Effector CD4-positive, alpha-beta T cell (primary cell): ENCODE results near the gene ABCC10.
"Not testable (repeated sequence)": the region's sequence is repeated elsewhere in the genome, so short reads cannot be mapped to it uniquely, and the experiment has no call there.

Source experiments
- DNase-seq: peaks from one replicate; pipeline ENCODE4 v3.0.0-alpha.2; 2020

The ABCC10 gene

GRCh38 chr6:43445576-43445975, 18.2 kb downstream of the ABCC10 start:
- DNase-seq, result no peak

DNA sequence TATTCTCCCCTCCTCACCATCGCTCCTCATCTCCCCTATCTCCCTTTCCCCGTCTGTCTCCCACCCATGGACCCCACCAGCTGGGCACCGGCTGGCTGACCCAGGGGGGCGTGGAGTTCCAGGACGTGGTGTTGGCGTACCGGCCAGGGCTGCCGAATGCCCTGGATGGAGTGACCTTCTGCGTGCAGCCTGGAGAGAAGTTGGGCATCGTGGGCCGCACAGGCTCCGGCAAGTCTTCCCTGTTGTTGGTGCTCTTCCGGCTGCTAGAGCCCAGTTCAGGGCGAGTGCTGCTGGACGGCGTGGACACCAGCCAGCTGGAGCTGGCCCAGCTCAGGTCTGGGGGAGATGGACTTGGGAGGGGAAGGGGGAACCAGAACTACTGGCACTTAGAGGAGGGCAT, 20.3 kb downstream of the ABCC10 start:
- DNase-seq, result no peak

DNA sequence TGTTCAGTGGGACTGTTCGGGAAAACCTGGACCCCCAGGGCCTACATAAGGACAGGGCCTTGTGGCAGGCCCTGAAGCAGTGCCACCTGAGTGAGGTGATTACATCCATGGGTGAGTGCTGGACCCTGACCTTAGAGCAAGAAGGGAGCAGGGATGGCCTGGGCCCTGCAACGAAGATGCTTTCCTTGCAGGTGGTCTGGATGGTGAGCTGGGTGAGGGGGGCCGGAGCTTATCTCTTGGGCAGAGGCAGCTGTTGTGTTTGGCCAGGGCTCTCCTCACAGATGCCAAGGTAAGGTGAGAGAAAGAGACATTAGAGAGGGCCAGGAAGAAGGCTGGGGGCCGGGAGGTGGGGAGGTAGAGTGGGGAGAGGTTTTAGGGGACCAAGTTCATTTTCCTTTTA, 21.6 kb downstream of the ABCC10 start:
- no peak for DNase-seq

GRCh38 chr6:43450699-43451131, 23.4 kb downstream of the ABCC10 start:
- DNase-seq, result no peak

GRCh38 chr6:43451348-43451747, 24.0 kb downstream of the ABCC10 start:
- no peak for DNase-seq

- DNase-seq, result no peak
These were observed 24.6 kb downstream of the ABCC10 start for GRCh38 chr6:43451939-43452338.

DNA sequence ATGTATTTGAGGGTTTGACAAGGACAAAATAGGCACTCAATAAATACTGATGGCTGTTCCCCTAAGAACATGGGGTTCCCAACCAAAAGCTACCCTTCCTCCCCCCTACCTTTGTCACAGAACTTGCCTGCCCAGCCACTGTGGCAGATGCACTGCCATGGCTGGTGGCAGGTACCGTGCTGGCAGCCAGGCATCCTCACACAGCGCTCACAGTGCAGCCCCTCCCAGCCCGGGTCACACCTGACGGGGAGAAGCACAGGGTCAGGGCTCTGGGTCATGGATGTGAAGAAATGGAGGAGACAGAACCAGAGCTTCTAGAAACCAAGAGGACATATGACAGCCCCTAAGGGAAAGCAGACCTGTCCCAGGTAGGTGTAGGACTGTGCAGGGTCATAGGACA, 25.6 kb downstream of the ABCC10 start:
- no peak for DNase-seq

DNA sequence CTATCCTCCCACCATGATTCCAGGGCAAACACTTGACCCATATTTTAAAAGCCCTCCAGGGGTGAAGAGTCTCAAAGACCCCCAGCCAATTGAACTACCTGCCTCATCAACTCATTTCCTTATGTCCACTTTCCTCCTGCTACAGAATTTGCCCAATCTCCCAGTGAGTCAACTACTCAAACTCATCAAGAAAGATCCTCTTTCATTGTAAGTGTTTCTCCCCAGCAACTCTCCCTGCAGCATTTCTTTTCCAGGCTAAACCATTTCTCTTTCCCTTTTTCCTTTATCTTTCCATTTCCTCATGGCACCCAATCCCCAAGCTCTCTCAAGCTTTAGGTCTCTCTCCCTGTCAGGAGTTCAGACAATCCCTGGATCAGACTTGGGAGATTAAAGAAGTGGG, 26.5 kb downstream of the ABCC10 start:
- no peak for DNase-seq

DNA sequence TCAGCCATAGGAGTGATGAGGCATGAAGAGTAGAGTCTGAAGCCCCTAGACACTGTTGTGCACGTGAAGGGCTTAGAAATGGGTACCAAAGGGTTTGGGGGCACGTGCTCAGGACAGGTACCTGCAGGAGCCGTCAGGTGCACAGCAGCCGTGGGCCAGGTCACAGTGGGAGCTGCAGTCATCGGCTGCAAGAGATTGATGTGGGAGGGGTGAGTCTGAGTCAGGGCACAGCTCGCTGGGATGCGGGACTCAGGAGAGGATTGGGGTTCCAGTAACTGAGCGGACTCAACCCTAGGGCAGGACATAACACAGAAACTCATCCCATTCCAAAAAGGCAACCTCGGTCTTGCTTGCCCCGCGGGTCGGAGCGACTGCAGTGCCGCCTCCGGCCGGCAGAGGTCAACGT, 27.0 kb downstream of the ABCC10 start:
- DNase-seq, result peak; percentile 57

DNA sequence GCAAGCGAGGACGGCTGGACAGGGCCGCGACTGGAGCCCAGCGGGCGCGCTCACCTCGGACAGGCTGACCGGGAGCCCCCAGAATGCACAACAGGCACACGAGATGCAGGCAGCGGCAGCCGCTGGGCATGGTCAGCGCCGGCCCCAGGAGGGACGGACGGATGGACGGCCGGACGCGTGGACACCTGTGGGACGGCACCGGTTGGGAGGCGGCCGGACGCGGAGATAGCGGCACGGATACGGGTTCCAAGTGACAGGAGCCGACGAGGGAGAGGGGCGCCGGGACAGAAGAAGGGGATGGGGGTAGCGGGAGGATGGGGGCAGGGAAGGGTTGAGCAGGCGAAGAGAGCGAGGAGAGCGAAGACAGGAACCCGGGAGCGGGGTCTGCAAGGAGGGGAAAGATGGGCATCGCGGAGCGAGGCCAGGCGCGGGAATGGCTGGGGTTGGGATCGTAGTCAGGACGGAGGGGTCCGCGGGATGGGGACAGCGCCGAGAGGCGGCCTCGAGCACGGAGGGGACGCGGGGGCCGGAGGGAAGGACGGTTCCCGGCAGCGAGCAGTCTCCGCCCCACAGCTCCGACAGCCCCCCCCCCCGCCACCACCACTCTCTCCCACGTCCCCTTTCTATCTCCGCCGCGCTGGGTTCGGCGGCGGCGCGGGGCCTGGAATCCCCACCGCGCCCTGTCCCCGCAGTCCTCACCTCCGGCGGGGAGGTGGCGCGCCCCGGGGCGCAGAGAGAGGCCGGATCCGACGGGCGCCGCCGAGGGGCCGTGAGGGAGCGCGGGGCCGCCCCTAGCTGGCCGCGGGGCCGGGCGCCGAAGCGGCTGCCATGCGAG, 27.6 kb downstream of the ABCC10 start:
- peak; percentile 13 for DNase-seq

- peak; percentile 39 for DNase-seq
These were observed 28.4 kb downstream of the ABCC10 start, which contains the start of gene DLK2 for GRCh38 chr6:43455531-43456428. Gene DLK2, minus strand, starts transcription at chr6:43455548. Its CDS starts 723 bp downstream, at chr6:43454825.

DNA sequence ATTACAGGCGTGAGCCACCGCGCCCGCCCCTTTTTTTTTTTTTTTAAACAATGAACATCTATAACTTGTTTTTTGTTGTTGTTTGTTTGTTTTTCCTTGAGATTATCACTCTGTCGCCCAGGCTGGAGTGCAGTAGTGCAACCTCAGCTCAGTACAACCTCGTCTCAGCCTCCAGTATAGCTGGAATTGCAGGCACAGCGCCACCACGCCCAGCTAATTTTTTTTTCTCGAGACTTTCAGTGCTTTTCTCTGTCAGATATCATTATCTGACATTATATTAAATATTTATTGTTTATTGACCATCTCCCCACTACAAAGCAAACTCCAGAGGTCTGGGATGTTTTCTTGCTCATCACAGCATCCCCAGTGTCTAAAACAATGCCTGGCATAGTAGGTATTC, 30.3 kb downstream of the ABCC10 start:
- no peak for DNase-seq

GRCh38 chr6:43458154-43458553, 30.8 kb downstream of the ABCC10 start:
- DNase-seq, result not testable (repeated sequence)

DNA sequence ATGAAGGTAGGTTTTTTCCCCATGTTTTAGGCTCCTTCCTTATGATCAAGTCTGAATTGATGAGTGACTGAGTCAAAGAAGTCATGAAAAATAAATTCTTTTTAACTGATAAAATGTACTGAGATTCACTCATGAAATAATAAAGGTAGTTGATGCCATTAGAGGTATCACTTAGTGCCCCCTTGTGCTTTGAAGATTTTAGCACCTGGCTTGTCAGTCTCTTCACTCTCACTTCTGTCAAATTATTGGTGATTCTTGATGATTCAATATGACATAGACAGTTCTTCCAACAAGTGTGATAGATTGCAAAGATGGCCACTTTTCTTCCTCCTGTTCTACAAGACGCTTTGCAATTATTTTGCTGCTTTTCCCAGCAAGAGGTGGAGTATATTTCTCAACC, 32.2 kb downstream of the ABCC10 start:
- DNase-seq, result no peak

GRCh38 chr6:43460032-43460431, 32.7 kb downstream of the ABCC10 start:
- no peak for DNase-seq

DNA sequence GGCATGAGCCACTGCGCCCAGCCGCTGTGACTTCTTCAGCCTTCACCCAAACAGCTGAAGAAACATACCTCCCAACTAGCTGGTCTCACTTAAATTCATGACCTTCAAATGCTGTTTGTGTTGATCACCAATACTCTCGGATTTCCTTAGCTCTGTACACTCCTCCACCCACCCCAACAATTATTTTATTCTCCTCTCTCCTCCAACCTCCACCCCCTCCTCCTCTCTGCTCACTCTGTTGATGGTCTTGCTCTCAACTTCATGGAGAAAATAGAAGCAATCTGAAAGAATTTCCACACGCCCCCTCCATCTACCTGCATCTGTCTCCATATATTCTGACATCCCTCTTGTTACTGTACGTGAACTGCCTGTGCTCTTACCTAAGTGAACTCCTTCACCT, 34.6 kb downstream of the ABCC10 start:
- DNase-seq, result no peak

DNA sequence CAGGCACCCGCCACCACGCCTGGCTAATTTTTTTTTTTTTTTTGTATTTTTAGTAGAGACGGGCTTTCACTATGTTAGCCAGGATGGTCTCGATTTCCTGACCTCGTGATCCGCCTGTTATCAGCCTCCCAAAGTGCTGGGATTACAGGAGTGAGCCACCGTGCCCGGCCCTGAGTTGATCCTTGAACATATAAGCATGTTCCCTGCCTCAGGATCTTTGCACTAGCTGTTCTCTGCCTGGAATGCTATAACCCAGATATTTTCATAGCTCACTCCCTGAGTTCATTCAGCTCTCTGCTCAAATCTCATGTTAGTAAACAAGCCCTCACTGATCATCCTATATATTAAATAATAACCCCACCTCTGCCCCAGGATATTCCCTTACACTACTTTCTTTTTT, 37.0 kb downstream of the ABCC10 start:
- no peak for DNase-seq

DNA sequence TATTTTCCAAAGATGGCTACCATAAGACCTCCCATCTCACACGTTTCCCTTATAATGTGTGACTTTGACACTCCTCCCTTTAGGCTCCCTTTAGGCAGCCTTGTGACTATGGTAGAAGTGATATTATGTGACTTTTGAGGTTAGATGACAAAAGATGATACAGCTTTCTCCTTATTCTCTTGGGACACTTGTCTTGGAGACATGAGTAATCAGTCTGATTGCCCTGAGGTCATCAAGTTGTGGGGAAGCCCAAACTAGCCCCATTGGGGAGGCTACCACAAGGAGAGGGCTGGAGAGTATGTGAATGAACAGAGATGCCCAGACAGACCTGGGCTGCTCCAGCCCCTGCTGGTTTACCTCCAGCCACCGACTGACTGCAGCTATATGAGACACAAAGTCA, 38.6 kb downstream of the ABCC10 start:
- DNase-seq, result no peak

DNA sequence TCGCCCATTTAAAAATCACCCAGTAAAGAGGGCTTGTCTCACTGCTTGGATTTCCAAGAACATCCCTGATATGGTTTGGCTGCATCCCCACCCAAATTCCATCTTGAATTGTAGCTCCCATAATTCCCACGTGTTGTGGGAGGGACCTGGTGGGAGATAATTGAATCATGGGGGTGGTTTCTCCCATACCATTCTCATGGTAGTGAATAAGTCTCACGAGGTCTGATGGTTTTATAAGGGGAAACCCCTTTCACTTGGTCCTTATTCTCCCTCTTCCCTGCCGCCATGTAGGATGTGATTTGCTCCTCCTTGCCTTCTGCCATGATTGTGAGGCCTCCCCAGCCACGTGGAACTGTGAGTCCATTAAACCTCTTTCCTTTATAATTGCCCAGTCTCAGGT, 39.9 kb downstream of the ABCC10 start:
- DNase-seq, result not testable (repeated sequence)

DNA sequence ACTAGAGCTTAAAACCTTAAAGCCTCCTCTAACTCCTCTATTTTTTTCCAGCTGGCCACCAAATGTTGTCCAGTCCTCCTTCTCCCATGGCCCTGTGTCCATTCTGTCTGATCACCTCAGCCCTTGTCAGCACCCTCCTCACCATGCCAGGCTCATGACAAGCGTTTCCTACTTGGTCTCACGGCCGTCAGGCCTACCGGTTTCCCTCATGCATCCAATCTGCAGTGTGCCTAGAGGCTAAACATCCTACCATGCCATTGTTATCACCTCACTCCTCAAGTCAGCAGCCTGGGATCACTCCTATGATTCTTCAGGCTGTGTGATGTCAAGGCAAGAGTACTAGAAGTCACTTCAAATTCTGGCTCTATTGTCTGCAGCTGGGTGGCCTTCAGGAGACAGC, 40.4 kb downstream of the ABCC10 start:
- no peak for DNase-seq

- no peak for DNase-seq
These were observed 40.9 kb downstream of the ABCC10 start for GRCh38 chr6:43468240-43468639.

DNA sequence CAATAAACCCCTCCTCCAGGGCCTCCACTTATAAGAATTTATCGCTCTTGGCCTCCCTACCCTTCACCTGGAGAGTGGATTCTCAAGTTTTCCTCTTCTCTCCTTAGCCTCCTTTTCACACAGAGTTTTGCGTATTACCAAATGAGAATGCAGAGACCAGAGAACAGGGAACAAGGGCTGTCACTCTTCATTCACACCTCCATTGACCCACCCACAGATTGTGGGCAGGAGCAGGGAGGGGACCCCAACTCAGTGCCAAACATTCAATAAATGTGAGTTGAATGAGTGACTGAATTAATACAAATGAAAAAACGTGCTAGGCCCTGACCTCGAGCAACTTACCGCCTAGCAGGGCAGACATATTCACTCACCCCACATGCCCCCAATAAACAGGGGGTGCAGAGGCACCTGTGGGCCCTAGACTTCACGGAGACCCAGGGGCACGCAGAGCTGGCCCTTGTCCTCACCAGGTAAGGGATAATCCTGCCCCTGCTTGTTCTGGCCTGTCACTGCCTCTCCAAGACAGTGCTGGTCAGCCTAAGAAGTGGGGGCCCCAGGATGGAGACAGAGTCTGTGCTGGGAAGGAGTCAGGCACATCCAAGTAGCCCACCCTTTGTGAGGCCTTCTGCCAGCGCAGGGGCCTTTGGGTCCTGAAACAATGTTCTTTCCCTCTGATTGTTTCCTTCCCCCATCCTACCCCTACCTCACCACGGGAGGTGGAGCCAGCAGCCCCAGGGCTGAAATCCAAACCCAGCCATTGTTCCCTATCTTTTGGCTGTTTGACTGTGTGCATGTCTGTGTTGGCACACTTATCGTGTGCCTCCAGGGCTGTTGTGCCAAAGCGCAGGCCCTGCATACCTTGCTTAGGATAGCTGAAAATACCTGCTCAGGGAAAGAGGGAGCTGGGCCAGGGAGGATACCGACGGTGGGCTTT, 41.7 kb downstream of the ABCC10 start:
- DNase-seq, result no peak

DNA sequence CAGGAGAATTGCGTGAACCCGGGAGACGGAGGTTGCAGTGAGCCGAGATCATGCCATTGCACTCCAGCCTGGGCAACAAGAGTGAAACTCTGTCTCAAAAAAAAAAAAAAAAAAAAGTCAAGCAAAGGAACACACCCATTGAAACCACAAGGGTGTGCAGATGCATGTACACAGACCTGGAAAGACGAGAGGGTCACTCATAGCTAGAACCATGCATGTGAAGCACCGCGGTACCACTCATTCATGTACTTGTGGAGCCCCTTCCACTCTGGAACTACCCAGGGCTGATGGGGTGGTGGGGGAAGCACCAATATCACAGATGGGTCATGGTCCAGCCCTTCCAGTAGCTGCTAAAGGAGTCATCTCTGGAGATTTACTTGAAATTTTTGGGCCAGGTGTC, 42.6 kb downstream of the ABCC10 start:
- DNase-seq, result no peak
